Sigmoid colon (tissue), 7 donors: ENCODE measurements around the gene MTCL1. TPM values are rescaled to one million over a fixed set of nuclear protein-coding genes. Genes with fewer than 3 reads are reported as not detected.

Experiments
- DNase-seq: peaks from one replicate; pipeline ENCODE4 v3.0.0-alpha.2; 2019
- H3K27ac ChIP-seq, 4 donors: fragments of 200-600 bp; sonication (generic); one replicate each; pipeline ENCODE4 v1.5.1; 2016 to 2019; ENCODE audit warnings: mild to moderate bottlenecking in 1 of 4
- H3K27me3 ChIP-seq, 3 donors: fragments of 200-600 bp; sonication (generic); one replicate each; pipeline ENCODE4 v1.5.1; 2019; ENCODE audit warnings: mild to moderate bottlenecking in 1 of 3
- H3K36me3 ChIP-seq, 4 donors: fragments of 200-600 bp; sonication (generic); one replicate each; pipeline ENCODE4 v1.5.1; 2016 to 2019
- H3K4me1 ChIP-seq, 4 donors: fragments of 200-600 bp; sonication (generic); one replicate each; pipeline ENCODE4 v1.5.1; 2017 to 2019
- H3K4me3 ChIP-seq, 4 donors: fragments of 200-600 bp; sonication (generic); one replicate each; pipeline ENCODE4 v1.5.1; 2017 to 2019; ENCODE audit warnings: mild to moderate bottlenecking in 2 of 4, moderate library complexity in 1 of 4
- H3K9me3 ChIP-seq, 4 donors: fragments of 200-600 bp in 3 of 4; sonication (generic) in 3 of 4; one replicate each; pipeline versions ENCODE4 v1.5.1 to v1.6.1; 2013 to 2019
- CTCF ChIP-seq, 4 experiments: fragments of 450-650 bp in 3 of 4; fragments of 200-600 bp in 1 of 4; IDR thresholded peaks; one replicate each; pipeline ENCODE4 v1.5.1; 2016 to 2019; ENCODE audit warnings: antibody characterized with exemption in 4 of 4, mild to moderate bottlenecking in 3 of 4, moderate library complexity in 2 of 4
- EP300 ChIP-seq, 4 donors: sonication (generic); formaldehyde crosslinking; IDR thresholded peaks; one replicate each; pipeline ENCODE4 v1.6.1; 2017; ENCODE audit warnings: antibody characterized with exemption in 4 of 4
- POLR2A ChIP-seq, 2 donors: fragments of 450-650 bp; IDR thresholded peaks; one replicate each; pipeline ENCODE4 v1.6.1; 2016; ENCODE audit warnings: antibody characterized with exemption in 2 of 2, mild to moderate bottlenecking in 2 of 2, moderate library complexity in 2 of 2
- POLR2AphosphoS5 ChIP-seq, 4 donors: sonication (generic); formaldehyde crosslinking; IDR thresholded peaks; one replicate each; pipeline ENCODE4 v1.6.1; 2017; ENCODE audit warnings: antibody characterized with exemption in 4 of 4
- WGBS, 2 donors: extraction: QIAGEN DNeasy Blood & Tissue Kit; methylation state at CpG; one replicate each; pipeline ENCODE4 v1.1.7; 2013; 5-methylcytosine and 5-hydroxymethylcytosine counted together
- intact Hi-C: fragments of 100-400 bp; cut with DNase I; formaldehyde crosslinking; loops from one replicate; pipeline ENCODE4 v1.15.1; 2023
- polyA plus RNA-seq, 3 donors: library from polyadenylated mRNA; stranded (reverse); fragments of 200-250 nt; gene quantifications; one replicate each; pipeline ENCODE4 v1.2.3, GENCODE V29; 2013
- total RNA-seq, 4 donors: library from RNA; depleted of rRNA; stranded (reverse); fragments of >200 nt; gene quantifications; one replicate each; pipeline ENCODE4 v1.1.0, GENCODE V29; 2016
- donor health status: healthy with polysubstance abuse.
- donor health status: Bipolar disorder and iron deficiency.
- donor health status: healthy.

MTCL1 gene
- total and polyA plus RNA-seq, 7 donors, result 0.69 to 133 (median 58.5) TPM

DNA sequence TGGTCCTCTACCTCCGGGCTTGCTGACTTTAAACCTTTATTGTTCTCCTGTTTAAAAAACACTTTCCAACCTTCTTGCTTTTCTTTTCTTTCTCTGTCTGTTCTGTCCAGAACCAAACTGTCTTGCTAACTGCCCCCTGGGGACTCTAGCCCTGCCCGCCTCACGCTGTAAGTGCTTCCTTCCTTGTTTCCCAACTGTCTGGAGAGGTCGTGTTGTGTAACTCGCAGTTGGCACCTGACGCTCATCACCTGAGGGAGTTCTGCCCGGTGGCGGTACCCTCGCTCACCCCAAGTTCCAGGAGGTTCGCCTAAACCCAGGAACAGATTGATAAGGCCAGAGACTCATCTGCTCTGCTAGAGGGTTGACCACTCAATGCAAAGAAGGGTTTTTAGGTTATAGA, 123.4 kb downstream of the MTCL1 start:
- intact Hi-C loops, result loop anchor here (5.0 kb wide), 1 partner anchor 154 kb away; no protein-coding TSS in a partner anchor

GRCh38 chr18:8830067-8831060, 125.0 kb downstream of the MTCL1 start:
- Histone ChIP-seq H3K4me3 (no peak overlapping the region), H3K27me3 (no peaks in the 10 kb centered on the region), H3K36me3 (peaks cover 0 to 13% (median 8%) of the 10 kb centered on the region in 4 donors), H3K4me1 (peaks cover 0 to 38% (median 27%) of the 10 kb centered on the region in 4 donors), H3K27ac (peak overlapping the region in 3 of 4 donors; percentile 8 to 68 (median 39)), H3K9me3 (no peaks in the 10 kb centered on the region)
- TF ChIP-seq POLR2AphosphoS5 (IDR thresholded peaks at IDR 0.05), result peak in 1 of 4 donors; percentile 8
- no peak for TF ChIP-seq EP300 (IDR thresholded peaks at IDR 0.05)
- intact Hi-C loops, result no loop called here
- WGBS, 2 donors, result 94 to 95% methylated on average over 16 of the region's 16 CpGs
- DNase-seq, result no peak

More for the DNA sequence above, 123.4 kb downstream of the MTCL1 start:
- Histone ChIP-seq H3K27ac (peak overlapping the region; percentile 61 to 68 (median 66)), H3K9me3 (no peaks in the 10 kb centered on the region), H3K4me1 (peaks cover 0 to 29% (median 18%) of the 10 kb centered on the region in 4 donors), H3K4me3 (no peak overlapping the region), H3K27me3 (no peaks in the 10 kb centered on the region), H3K36me3 (peaks cover 0 to 28% (median 15%) of the 10 kb centered on the region in 4 donors)
- TF ChIP-seq POLR2A (IDR thresholded peaks at IDR 0.05), result no peak
- TF ChIP-seq POLR2AphosphoS5 (IDR thresholded peaks at IDR 0.05), result no peak
- no peak for TF ChIP-seq CTCF (IDR thresholded peaks at IDR 0.05)
- no peak for TF ChIP-seq EP300 (IDR thresholded peaks at IDR 0.05)
- WGBS, 2 donors, result 52 to 61% methylated on average over 10 of the region's 10 CpGs
- DNase-seq, result no peak

- H3K4me1 ChIP-seq, result peaks cover 0 to 45% (median 32%) of the 10 kb centered on the region in 4 donors
- H3K9me3 ChIP-seq, result no peaks in the 10 kb centered on the region
- H3K36me3 ChIP-seq, result peaks cover 0 to 5% (median under 1%) of the 10 kb centered on the region in 4 donors
- H3K4me3 ChIP-seq, result no peak overlapping the region
- DNase-seq, result no peak
- TF ChIP-seq POLR2A (IDR thresholded peaks at IDR 0.05) (no peak), POLR2AphosphoS5 (IDR thresholded peaks at IDR 0.05) (no peak), EP300 (IDR thresholded peaks at IDR 0.05) (no peak), CTCF (IDR thresholded peaks at IDR 0.05) (no peak)
- H3K27me3 ChIP-seq, result no peaks in the 10 kb centered on the region
- WGBS, 2 donors, result 84 to 87% methylated on average over 3 of the region's 3 CpGs
- H3K27ac ChIP-seq, result peak overlapping the region in 2 of 4 donors; percentile 39 to 47
- intact Hi-C loops, result no loop called here
These were observed 125.8 kb downstream of the MTCL1 start for GRCh38 chr18:8831112-8831511.

DNA sequence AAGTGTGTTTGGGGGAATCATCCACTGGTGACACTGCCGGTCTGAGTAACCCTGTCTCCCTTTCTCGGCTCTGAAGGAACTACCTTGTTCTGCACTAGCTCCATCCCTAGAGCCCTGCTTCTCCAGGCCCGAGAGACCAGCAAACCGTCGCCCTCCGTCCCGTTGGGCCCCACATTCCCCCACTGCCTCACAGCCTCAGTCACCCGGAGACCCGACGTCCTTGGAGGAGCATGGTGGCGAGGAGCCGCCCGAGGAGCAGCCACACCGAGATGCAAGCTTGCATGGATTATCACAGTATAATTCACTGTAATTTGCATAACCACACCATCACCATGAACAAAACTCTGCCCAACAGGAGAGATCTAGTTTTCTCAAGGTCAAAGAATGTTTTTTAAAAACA, 126.2 kb downstream of the MTCL1 start:
- no peaks in the 10 kb centered on the region for H3K27me3 ChIP-seq
- H3K27ac ChIP-seq, result no peak overlapping the region
- WGBS, 2 donors, result 95 to 96% methylated on average over 14 of the region's 14 CpGs
- intact Hi-C loops, result no loop called here
- no peak overlapping the region for H3K4me3 ChIP-seq
- no peaks in the 10 kb centered on the region for H3K9me3 ChIP-seq
- peaks cover 0 to 1% (median 0%) of the 10 kb centered on the region in 4 donors for H3K36me3 ChIP-seq
- DNase-seq, result no peak
- H3K4me1 ChIP-seq, result peaks cover 0 to 47% (median 32%) of the 10 kb centered on the region in 4 donors
- TF ChIP-seq POLR2AphosphoS5 (IDR thresholded peaks at IDR 0.05) (no peak), EP300 (IDR thresholded peaks at IDR 0.05) (no peak), CTCF (IDR thresholded peaks at IDR 0.05) (no peak), POLR2A (IDR thresholded peaks at IDR 0.05) (no peak)

DNA sequence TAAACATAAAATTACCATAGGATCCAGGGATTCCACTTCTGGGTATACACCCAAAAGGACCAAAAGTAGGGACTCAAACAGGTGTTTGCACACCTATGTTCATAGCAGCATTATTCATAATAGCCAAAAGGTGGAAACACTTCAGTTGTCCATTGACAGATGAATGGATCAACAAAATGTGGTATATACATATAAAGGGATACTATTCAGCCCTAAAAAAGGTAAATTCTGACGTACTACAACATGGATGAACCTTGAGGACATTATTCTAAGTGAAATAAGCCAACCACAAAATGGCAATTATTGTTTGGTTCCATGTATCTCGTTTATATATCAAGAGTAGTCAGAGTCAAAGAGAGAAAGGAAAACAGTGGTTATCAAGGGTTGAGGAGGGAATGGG, 128.1 kb downstream of the MTCL1 start:
- H3K27me3 ChIP-seq, result no peaks in the 10 kb centered on the region
- no peaks in the 10 kb centered on the region for H3K9me3 ChIP-seq
- 79 to 86% methylated on average over 2 of the region's 2 CpGs for WGBS, 2 donors
- DNase-seq, result no peak
- no peak overlapping the region for H3K27ac ChIP-seq
- intact Hi-C loops, result no loop called here
- no peak overlapping the region for H3K4me3 ChIP-seq
- no peaks in the 10 kb centered on the region for H3K36me3 ChIP-seq
- H3K4me1 ChIP-seq, result peaks cover 0 to 36% (median 23%) of the 10 kb centered on the region in 4 donors
- TF ChIP-seq POLR2A (IDR thresholded peaks at IDR 0.05) (no peak), POLR2AphosphoS5 (IDR thresholded peaks at IDR 0.05) (peak in 1 of 4 donors; percentile 27)
